ENCODE measurements around the gene UBL4A. TPM values are rescaled to one million over a fixed set of nuclear protein-coding genes. Genes with fewer than 3 reads are reported as not detected.

Gene UBL4A
- total RNA-seq, 2 donors from 2014 or later, result 29.1 to 35.9 TPM

- peaks cover 3% of the 10 kb centered on the region for H3K9me3 ChIP-seq (ENCODE audit: control insufficient read depth, low read length)
- H3K27me3 Mint-ChIP-seq (ENCODE audit: insufficient read depth), result no peaks in the 10 kb centered on the region
- no peak for TF ChIP-seq CTCF (conservative IDR thresholded peaks at IDR 0.05)
- no peaks in the 10 kb centered on the region for H3K4me1 ChIP-seq (ENCODE audit: control insufficient read depth, insufficient read depth, low read length)
- H3K9ac ChIP-seq (ENCODE audit: extremely low read depth, low read length, poor library complexity, severe bottlenecking), result no peak overlapping the region
- H3K27me3 ChIP-seq (ENCODE audit: control insufficient read depth, insufficient read depth, low read length, poor library complexity, severe bottlenecking), result no peaks in the 10 kb centered on the region
- H3K36me3 Mint-ChIP-seq (ENCODE audit: low read depth), result peaks cover 26% of the 10 kb centered on the region
- H3K9me3 Mint-ChIP-seq, result peaks cover 64% of the 10 kb centered on the region
- H3K4me3 ChIP-seq (ENCODE audit: low read length), result no peak overlapping the region
- no peak overlapping the region for H3K27ac Mint-ChIP-seq
- DNase-seq, result no peak
- H3K4me1 Mint-ChIP-seq, result peaks cover 11% of the 10 kb centered on the region
- no peak overlapping the region for H3K27ac ChIP-seq (ENCODE audit: low read depth, low read length)
- peaks cover 8% of the 10 kb centered on the region for H3K36me3 ChIP-seq (ENCODE audit: control insufficient read depth, insufficient read depth, low read length)
- WGBS, 2 experiments (ENCODE audit: insufficient coverage in 1 of 2, insufficient read length in 1 of 2), result 98 to 100% methylated on average over 1 to 2 of the region's 2 CpGs
- no peak overlapping the region for H3K4me3 Mint-ChIP-seq
Measured at GRCh38 chrX:154513716-154514115, 27.3 kb upstream of the UBL4A start.

DNA sequence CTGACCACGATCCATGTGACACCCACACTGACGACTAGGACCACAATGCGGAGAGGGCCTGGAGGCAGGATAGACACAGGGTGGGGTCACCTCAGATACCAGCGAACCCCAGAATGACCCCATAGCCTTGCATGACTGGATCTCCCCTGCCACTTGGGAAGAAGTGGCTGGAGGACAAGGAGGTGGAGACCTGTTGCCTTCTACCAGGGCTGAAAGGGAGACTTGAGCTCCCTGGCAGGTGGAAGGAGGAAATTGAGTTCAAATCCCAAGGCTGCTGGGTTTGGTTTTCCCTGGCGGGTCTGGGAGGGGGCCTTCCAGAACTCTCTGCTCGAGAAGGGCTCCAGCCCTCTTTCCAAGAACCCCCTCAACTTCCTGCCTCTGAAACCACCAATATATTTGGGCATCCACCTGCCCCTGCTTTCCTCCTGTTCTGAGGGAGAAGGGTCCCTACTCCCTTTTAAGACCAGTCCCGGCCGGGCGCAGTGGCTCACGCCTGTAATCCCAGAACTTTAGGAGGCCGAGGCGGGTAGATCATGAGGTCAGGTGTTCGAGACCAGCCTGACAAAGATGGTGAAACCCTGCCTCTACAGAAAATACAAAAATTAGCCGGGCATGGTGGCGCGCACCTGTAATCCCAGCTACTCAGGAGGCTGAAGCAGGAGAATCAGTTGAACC lies 26.6 kb upstream of the UBL4A start:
- Histone ChIP-seq H3K9me3 (ENCODE audit: control insufficient read depth, low read length) (peaks cover 3% of the 10 kb centered on the region), H3K9ac (ENCODE audit: extremely low read depth, low read length, poor library complexity, severe bottlenecking) (no peak overlapping the region), H3K4me1 (ENCODE audit: control insufficient read depth, insufficient read depth, low read length) (no peaks in the 10 kb centered on the region), H3K27ac (ENCODE audit: low read depth, low read length) (no peak overlapping the region), H3K27me3 (ENCODE audit: control insufficient read depth, insufficient read depth, low read length, poor library complexity, severe bottlenecking) (no peaks in the 10 kb centered on the region), H3K36me3 (ENCODE audit: control insufficient read depth, insufficient read depth, low read length) (peaks cover 8% of the 10 kb centered on the region), H3K4me3 (ENCODE audit: low read length) (no peak overlapping the region)
- TF ChIP-seq CTCF (conservative IDR thresholded peaks at IDR 0.05), result no peak
- no peaks in the 10 kb centered on the region for H3K27me3 Mint-ChIP-seq (ENCODE audit: insufficient read depth)
- no peak overlapping the region for H3K4me3 Mint-ChIP-seq
- peaks cover 8% of the 10 kb centered on the region for H3K4me1 Mint-ChIP-seq
- DNase-seq, result no peak
- H3K27ac Mint-ChIP-seq, result no peak overlapping the region
- peaks cover 66% of the 10 kb centered on the region for H3K9me3 Mint-ChIP-seq
- H3K36me3 Mint-ChIP-seq (ENCODE audit: low read depth), result peaks cover 28% of the 10 kb centered on the region
- 92% methylated on average over 10 to 16 of the region's 16 CpGs for WGBS, 2 experiments (ENCODE audit: insufficient coverage in 1 of 2, insufficient read length in 1 of 2)

- Histone ChIP-seq H3K27me3 (ENCODE audit: control insufficient read depth, insufficient read depth, low read length, poor library complexity, severe bottlenecking) (no peaks in the 10 kb centered on the region), H3K9ac (ENCODE audit: extremely low read depth, low read length, poor library complexity, severe bottlenecking) (no peak overlapping the region), H3K9me3 (ENCODE audit: control insufficient read depth, low read length) (peaks cover 3% of the 10 kb centered on the region), H3K4me1 (ENCODE audit: control insufficient read depth, insufficient read depth, low read length) (no peaks in the 10 kb centered on the region), H3K4me3 (ENCODE audit: low read length) (no peak overlapping the region), H3K27ac (ENCODE audit: low read depth, low read length) (no peak overlapping the region), H3K36me3 (ENCODE audit: control insufficient read depth, insufficient read depth, low read length) (peaks cover 8% of the 10 kb centered on the region)
- Mint-ChIP-seq H3K4me3 (no peak overlapping the region), H3K27ac (no peak overlapping the region), H3K9me3 (peaks cover 60% of the 10 kb centered on the region), H3K4me1 (peaks cover 5% of the 10 kb centered on the region), H3K27me3 (ENCODE audit: insufficient read depth) (no peaks in the 10 kb centered on the region), H3K36me3 (ENCODE audit: low read depth) (peaks cover 32% of the 10 kb centered on the region)
- DNase-seq, result no peak
- no peak for TF ChIP-seq CTCF (conservative IDR thresholded peaks at IDR 0.05)
- 93% methylated on average over 12 of the region's 12 CpGs; no CpG with 5 or more reads in 1 of the 2 experiments for WGBS, 2 experiments (ENCODE audit: insufficient coverage in 1 of 2, insufficient read length in 1 of 2)
Measured at GRCh38 chrX:154511761-154512160, 25.3 kb upstream of the UBL4A start.
